GM12878 (cell line): ENCODE data around the gene TEX54. TPM values are rescaled to one million over a fixed set of nuclear protein-coding genes. Genes with fewer than 3 reads are reported as not detected.

ENCODE experiments used
- BHLHE40 ChIP-seq, 2 experiments: fragments of 450-650 bp in 1 of 2; IDR thresholded peaks; 2 replicates each; pipeline ENCODE4 v1.6.1; 2011 to 2017; ENCODE audit warnings: low read depth in 2 of 2, borderline replicate concordance in 1 of 2, improper control_type of control experiment in 1 of 2, low read length in 1 of 2, mild to moderate bottlenecking in 1 of 2
- CEBPZ ChIP-seq: fragments of 150-350 bp; IDR thresholded peaks from 2 replicates; pipeline ENCODE4 v1.6.1; 2016; ENCODE audit warnings: low read depth, low read length
- FOXM1 ChIP-seq: IDR thresholded peaks from 2 replicates; pipeline ENCODE4 v1.6.1; 2012; ENCODE audit warnings: low read depth, mild to moderate bottlenecking, inconsistent platforms, low read length, moderate library complexity
- HDGF ChIP-seq: fragments of 450-650 bp; IDR thresholded peaks from 2 replicates; pipeline ENCODE4 v1.6.1; 2016; ENCODE audit warnings: antibody characterized with exemption
- IKZF1 ChIP-seq: fragments of 450-650 bp; conservative IDR thresholded peaks from 2 replicates; pipeline ENCODE4 v1.6.1; 2017; ENCODE audit warnings: antibody characterized with exemption, mild to moderate bottlenecking
- JUND ChIP-seq: IDR thresholded peaks from 2 replicates; pipeline ENCODE4 v1.6.1; 2012; ENCODE audit warnings: low read depth, mild to moderate bottlenecking, low read length, improper control_type of control experiment, moderate library complexity
- NFIC ChIP-seq: IDR thresholded peaks from 2 replicates; pipeline ENCODE4 v1.6.1; 2012; ENCODE audit warnings: low read depth, mild to moderate bottlenecking, inconsistent platforms, low read length, moderate library complexity
- TCF12 ChIP-seq: IDR thresholded peaks from 2 replicates; pipeline ENCODE4 v1.6.1; 2011; ENCODE audit warnings: low read depth, mild to moderate bottlenecking, low read length
- ZBED1 ChIP-seq: IDR thresholded peaks from 2 replicates; pipeline ENCODE4 v1.6.1; 2016; ENCODE audit warnings: borderline replicate concordance
- ZSCAN29 ChIP-seq: fragments of 450-650 bp; IDR thresholded peaks from 2 replicates; pipeline ENCODE4 v1.6.1; 2017; ENCODE audit warnings: mild to moderate bottlenecking, moderate library complexity
- polyA plus RNA-seq, 11 experiments: library from polyadenylated mRNA; depleted of rRNA in 4 of 11; unstranded in 6 of 11; stranded (reverse) in 5 of 11; fragments of >200 nt; fragmentation: Nextera tagmentation in 4 of 11; fragmentation: Illumina TruSeq in 1 of 11; extraction: Ambion mirVana in 4 of 11; extraction: Trizol in 1 of 11; gene quantifications; 1 replicate in 1 of 11; 2 replicates in 10 of 11; pipeline versions ENCODE4 v1.2.1 to v1.2.3, GENCODE V29; 2011 to 2016; ENCODE audit warnings: inconsistent platforms in 2 of 11, missing spikeins in 2 of 11, low read depth in 1 of 11
- total RNA-seq, 4 experiments: library from RNA; depleted of rRNA in 3 of 4; stranded (reverse); fragments of >200 nt in 3 of 4; fragmentation: Illumina TruSeq in 1 of 4; extraction: Trizol in 1 of 4; gene quantifications; 2 replicates each; pipeline versions ENCODE4 v1.2.1 to v1.2.3, GENCODE V29; 2013 to 2021
- TF ChIP-seq, protein P1 (sequence below): IDR thresholded peaks from 2 replicates; pipeline ENCODE4 v1.6.1; 2012; ENCODE audit warnings: low read depth, low read length, improper control_type of control experiment
- TF ChIP-seq, protein P2 (sequence below): fragments of 450-650 bp; IDR thresholded peaks from 2 replicates; pipeline ENCODE4 v1.6.1; 2014; ENCODE audit warnings: mild to moderate bottlenecking

TEX54 gene
- total and polyA plus RNA-seq, 10 of the 15 experiments (the other 5 are each of a cell fraction or from before 2014, with no cell fraction given) = 0.38 to 0.68 (median 0.51) TPM; not detected in 7

- TF ChIP-seq ZBED1 (peak; percentile 90), HDGF (no peak), NFIC (peak; percentile 25; the same call in 1 of the 2 replicates), BHLHE40 (IDR thresholded peaks at IDR 0.05; ENCODE audit: borderline replicate concordance in 1 of 2, low read depth in 2 of 2, low read length in 1 of 2) (no peak), CEBPZ (no peak), IKZF1 (no peak), ZSCAN29 (no peak), FOXM1 (peak; percentile 34; the same call in 1 of the 2 replicates), TCF12 (no peak), JUND (no peak)
- TF ChIP-seq, protein P1, sequence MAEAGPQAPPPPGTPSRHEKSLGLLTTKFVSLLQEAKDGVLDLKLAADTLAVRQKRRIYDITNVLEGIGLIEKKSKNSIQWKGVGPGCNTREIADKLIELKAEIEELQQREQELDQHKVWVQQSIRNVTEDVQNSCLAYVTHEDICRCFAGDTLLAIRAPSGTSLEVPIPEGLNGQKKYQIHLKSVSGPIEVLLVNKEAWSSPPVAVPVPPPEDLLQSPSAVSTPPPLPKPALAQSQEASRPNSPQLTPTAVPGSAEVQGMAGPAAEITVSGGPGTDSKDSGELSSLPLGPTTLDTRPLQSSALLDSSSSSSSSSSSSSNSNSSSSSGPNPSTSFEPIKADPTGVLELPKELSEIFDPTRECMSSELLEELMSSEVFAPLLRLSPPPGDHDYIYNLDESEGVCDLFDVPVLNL = no peak
- TF ChIP-seq, protein P2, sequence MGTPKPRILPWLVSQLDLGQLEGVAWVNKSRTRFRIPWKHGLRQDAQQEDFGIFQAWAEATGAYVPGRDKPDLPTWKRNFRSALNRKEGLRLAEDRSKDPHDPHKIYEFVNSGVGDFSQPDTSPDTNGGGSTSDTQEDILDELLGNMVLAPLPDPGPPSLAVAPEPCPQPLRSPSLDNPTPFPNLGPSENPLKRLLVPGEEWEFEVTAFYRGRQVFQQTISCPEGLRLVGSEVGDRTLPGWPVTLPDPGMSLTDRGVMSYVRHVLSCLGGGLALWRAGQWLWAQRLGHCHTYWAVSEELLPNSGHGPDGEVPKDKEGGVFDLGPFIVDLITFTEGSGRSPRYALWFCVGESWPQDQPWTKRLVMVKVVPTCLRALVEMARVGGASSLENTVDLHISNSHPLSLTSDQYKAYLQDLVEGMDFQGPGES = no peak
Measured at GRCh38 chr11:62850911-62851806, 18.5 kb upstream of the TEX54 start (continued).
